HepG2 (cell line): ENCODE measurements around the gene SESN3. TPM values are rescaled to one million over a fixed set of nuclear protein-coding genes. Genes with fewer than 3 reads are reported as not detected.

Experiments
- ATAC-seq: fragments of 200-7000 bp; cut with Tn5 transposase; 3 replicates; pipeline ENCODE4 v1.9.1; 2020; ENCODE audit warnings: mild to moderate bottlenecking, moderate library complexity
- BruUV-seq: library from RNA; stranded (reverse); fragments of 400-500 nt; replicated peaks from 2 replicates; lab custom pipeline; 2021; lab: Mats Ljungman, UMichigan
- CTCF ChIA-PET: fragments of 300-600 bp; formaldehyde crosslinking; extraction: SDS; loops from one replicate; lab custom pipeline; 2021; ENCODE audit warnings: low total read pairs, inconsistent platforms, low intra/inter-chr PET ratio; lab: Yijun Ruan, JAX
- POLR2A ChIA-PET: fragments of 350-600 bp; sonication (Branson Sonifier 250); formaldehyde crosslinking; loops from one replicate; lab custom pipeline; 2020; ENCODE audit warnings: antibody characterized with exemption, inconsistent platforms; lab: Yijun Ruan, JAX
- DNase-seq: peaks from one replicate; pipeline ENCODE4 v3.0.0-alpha.2; 2015; ENCODE audit warnings: low spot score
- FAIRE-seq: peaks from 3 replicates; lab custom pipeline; 2011; peaks lifted over from hg19 to GRCh38; lab: Jason Lieb, UNC
- H2AFZ ChIP-seq: one replicate; pipeline ENCODE4 v1.6.1; 2011; ENCODE audit warnings: low read length, inconsistent platforms
- H3K27ac ChIP-seq: fragments of 300-600 bp; 3 replicates; pipeline ENCODE4 v1.8.0; 2011; ENCODE audit warnings: mixed run types, mild to moderate bottlenecking, mixed read lengths, low read length, inconsistent platforms; ENCODE audit not compliant: insufficient read depth; ENCODE audit errors: extremely low read length
- H3K27me3 ChIP-seq, 2 experiments: fragments of 200-600 bp in 1 of 2; 2 replicates in 1 of 2; 3 replicates in 1 of 2; pipeline versions ENCODE4 v1.6.0 to v1.8.0; 2011; ENCODE audit warnings: low read length in 2 of 2, mild to moderate bottlenecking in 2 of 2, moderate library complexity in 2 of 2, inconsistent platforms in 1 of 2; ENCODE audit not compliant: insufficient read depth in 2 of 2, control insufficient read depth in 1 of 2
- H3K36me3 ChIP-seq, 2 experiments: fragments of 200-600 bp in 1 of 2; replicated peaks in 1 of 2; 2 replicates in 1 of 2; 3 replicates in 1 of 2; pipeline versions ENCODE4 v1.5.1 to v1.8.0; 2011; ENCODE audit warnings: low read length in 2 of 2, inconsistent platforms in 1 of 2; ENCODE audit not compliant: insufficient read depth in 2 of 2, control insufficient read depth in 1 of 2
- H3K4me1 ChIP-seq: 2 replicates; pipeline ENCODE4 v1.5.1; 2012; ENCODE audit warnings: low read length, inconsistent platforms; ENCODE audit not compliant: insufficient read depth
- H3K4me2 ChIP-seq: 2 replicates; pipeline ENCODE4 v1.6.0; 2011; ENCODE audit warnings: low read depth, low read length, inconsistent platforms
- H3K4me3 ChIP-seq, 3 experiments: fragments of 200-600 bp in 1 of 3; sonication (generic), shearing (Covaris generic) in 1 of 3; replicated peaks in 1 of 3; 2 replicates each; pipeline ENCODE4 v1.5.1; 2011 to 2016; ENCODE audit warnings: low read length in 3 of 3, inconsistent platforms in 2 of 3, low read depth in 2 of 3, mild to moderate bottlenecking in 2 of 3, control low read depth in 1 of 3, mixed read lengths in 1 of 3; ENCODE audit not compliant: insufficient read depth in 1 of 3
- H3K79me2 ChIP-seq: one replicate; pipeline ENCODE4 v1.6.1; 2011; ENCODE audit warnings: low read length, inconsistent platforms; ENCODE audit not compliant: insufficient read depth
- H3K9ac ChIP-seq: 2 replicates; pipeline ENCODE4 v1.6.0; 2011; ENCODE audit warnings: mild to moderate bottlenecking, low read depth, low read length, inconsistent platforms; ENCODE audit not compliant: insufficient read depth
- H3K9me3 ChIP-seq: 2 replicates; pipeline ENCODE4 v1.5.1; 2012; ENCODE audit warnings: mild to moderate bottlenecking, low read length
- H4K20me1 ChIP-seq: 2 replicates; pipeline ENCODE4 v1.6.0; 2011; ENCODE audit warnings: inconsistent platforms, mild to moderate bottlenecking, low read length, moderate library complexity; ENCODE audit not compliant: insufficient read depth
- AFF4 ChIP-seq: sonication (generic); formaldehyde crosslinking; IDR thresholded peaks from 2 replicates; pipeline ENCODE4 v1.4.0; 2020; ENCODE audit warnings: missing genetic modification reagents
- ATF3 ChIP-seq: sonication (generic); formaldehyde crosslinking; IDR thresholded peaks from 2 replicates; pipeline ENCODE4 v1.4.0; 2020; ENCODE audit warnings: missing genetic modification reagents
- CC2D1A ChIP-seq: sonication (generic); formaldehyde crosslinking; IDR thresholded peaks from 2 replicates; pipeline ENCODE4 v1.8.1; 2023; ENCODE audit warnings: mild to moderate bottlenecking, missing genetic modification reagents
- CENPX ChIP-seq: sonication (generic); formaldehyde crosslinking; IDR thresholded peaks from 2 replicates; pipeline ENCODE4 v1.9.0; 2021; ENCODE audit warnings: mild to moderate bottlenecking, missing genetic modification reagents, moderate library complexity
- GATAD2A ChIP-seq: IDR thresholded peaks from 2 replicates; pipeline ENCODE4 v1.6.1; 2016
- LRRFIP1 ChIP-seq: sonication (generic); formaldehyde crosslinking; conservative IDR thresholded peaks from 2 replicates; pipeline ENCODE4 v1.4.0; 2020; ENCODE audit warnings: missing genetic modification reagents
- NCOA1 ChIP-seq: sonication (generic); formaldehyde crosslinking; IDR thresholded peaks from 2 replicates; pipeline ENCODE4 v1.9.0; 2021; ENCODE audit warnings: missing genetic modification reagents
- RARG ChIP-seq: sonication (generic); formaldehyde crosslinking; IDR thresholded peaks from 2 replicates; pipeline ENCODE4 v1.4.0; 2020; ENCODE audit warnings: low read depth, mild to moderate bottlenecking, missing genetic modification reagents
- TBL1XR1 ChIP-seq: fragments of 150-350 bp; IDR thresholded peaks from 2 replicates; pipeline ENCODE4 v1.6.1; 2014; ENCODE audit warnings: borderline replicate concordance, low read length; ENCODE audit not compliant: partially characterized antibody
- ZFY ChIP-seq: sonication (generic); formaldehyde crosslinking; IDR thresholded peaks from 2 replicates; pipeline ENCODE4 v1.4.0; 2020; ENCODE audit warnings: missing genetic modification reagents
- ZKSCAN1 ChIP-seq: fragments of 150-350 bp; IDR thresholded peaks from 2 replicates; pipeline ENCODE4 v1.6.1; 2014; ENCODE audit warnings: low read length
- ZNF264 ChIP-seq: sonication (generic); formaldehyde crosslinking; IDR thresholded peaks from 2 replicates; pipeline ENCODE4 v1.4.0; 2020; ENCODE audit warnings: missing genetic modification reagents
- ZNF501 ChIP-seq: sonication (generic); formaldehyde crosslinking; IDR thresholded peaks from 2 replicates; pipeline ENCODE4 v1.5.1; 2020; ENCODE audit warnings: mild to moderate bottlenecking, moderate library complexity, missing genetic modification reagents
- ZNF547 ChIP-seq: sonication (generic); formaldehyde crosslinking; IDR thresholded peaks from 2 replicates; pipeline ENCODE4 v1.5.1; 2020; ENCODE audit warnings: mild to moderate bottlenecking, missing genetic modification reagents
- ZNF576 ChIP-seq: sonication (generic); formaldehyde crosslinking; IDR thresholded peaks from 2 replicates; pipeline ENCODE4 v1.4.0; 2020; ENCODE audit warnings: mild to moderate bottlenecking, missing genetic modification reagents
- ZSCAN31 ChIP-seq: sonication (generic); formaldehyde crosslinking; IDR thresholded peaks from 2 replicates; pipeline ENCODE4 v1.5.0; 2020; ENCODE audit warnings: low read depth, mild to moderate bottlenecking, missing genetic modification reagents
- ZZZ3 ChIP-seq: sonication (generic); formaldehyde crosslinking; IDR thresholded peaks from 2 replicates; pipeline ENCODE4 v1.4.0; 2020; ENCODE audit warnings: missing genetic modification reagents, mild to moderate bottlenecking, borderline replicate concordance
- WGBS: methylation state at CpG from one replicate; pipeline ENCODE4 v1.1.6; 2017; ENCODE audit warnings: low lambda C conversion rate; 5-methylcytosine and 5-hydroxymethylcytosine counted together
- in situ Hi-C: cut with HindIII; loops from 2 replicates; pipeline ENCODE4 v1.10.0; 2017; ENCODE audit warnings: low pct_unique_long_range_greater_than_20kb; ENCODE audit not compliant: extremely low pct_ligation_motif_present
- intact Hi-C: fragments of 100-400 bp; cut with micrococcal nuclease; formaldehyde crosslinking; loops from one replicate; pipeline ENCODE4 v1.10.0; 2022; ENCODE audit not compliant: unreplicated experiment
- polyA plus RNA-seq, 8 experiments: library from polyadenylated mRNA; depleted of rRNA in 3 of 8; stranded (reverse) in 7 of 8; unstranded in 1 of 8; fragments of >200 nt; fragmentation: Illumina TruSeq in 4 of 8; extraction: Trizol in 4 of 8; gene quantifications; 2 replicates each; pipeline versions ENCODE4 v1.2.1 to v1.2.3, GENCODE V29; 2011 to 2016; ENCODE audit warnings: low read depth in 4 of 8, missing spikeins in 1 of 8, mixed read lengths in 1 of 8; ENCODE audit not compliant: insufficient read depth in 1 of 8
- total RNA-seq, 5 experiments: library from RNA; depleted of rRNA; stranded (reverse); fragments of >200 nt; fragmentation: Illumina TruSeq; extraction: Trizol; gene quantifications; 2 replicates each; pipeline ENCODE4 v1.2.3, GENCODE V29; 2016; ENCODE audit warnings: low read depth in 1 of 5

Gene SESN3
- total and polyA plus RNA-seq, 2 of the 13 experiments (the other 11 are each of a cell fraction or from before 2014, with no cell fraction given) = 0.53 to 0.86 TPM

- TF ChIP-seq ZNF576 (CRISPR knock-in tag) = no peak
These were observed 74.0 kb downstream of the SESN3 start (continued) for GRCh38 chr11:95156916-95157541.

GRCh38 chr11:95156133-95156721 is 74.8 kb downstream of the SESN3 start:
- Histone ChIP-seq H3K9me3 (no peaks in the 10 kb centered on the region), H3K4me3 (no peak overlapping the region), H3K27ac (no peak overlapping the region), H3K4me2 (no peak overlapping the region), H3K4me1 (peaks cover 10% of the 10 kb centered on the region; the same call in 1 of the 2 replicates), H3K36me3 (no peaks in the 10 kb centered on the region), H3K9ac (no peak overlapping the region), H3K27me3 (no peaks in the 10 kb centered on the region), H2AFZ (no peak overlapping the region), H3K79me2 (no peaks in the 10 kb centered on the region), H4K20me1 (no peaks in the 10 kb centered on the region)
- FAIRE-seq (no peak), DNase-seq (no peak), ATAC-seq (no peak)
- intact Hi-C loops = no loop called here
- ChIA-PET CTCF (no interaction called here), POLR2A (no interaction called here)
- in situ Hi-C loops = loop anchor here (10.0 kb wide), 1 partner anchor 209 kb away; no protein-coding TSS in a partner anchor
- 55% methylated on average over 5 of the region's 5 CpGs for WGBS
- no TSS peak for BruUV-seq
- TF ChIP-seq ZFY (CRISPR knock-in tag) = no peak
- TF ChIP-seq ZZZ3 (CRISPR knock-in tag) = no peak
- no peak for TF ChIP-seq CENPX (CRISPR knock-in tag)
- TF ChIP-seq ZKSCAN1 = no peak
- no peak for TF ChIP-seq ZSCAN31 (CRISPR knock-in tag)
- TF ChIP-seq LRRFIP1 (CRISPR knock-in tag) = no peak
- no peak for TF ChIP-seq CC2D1A
- TF ChIP-seq RARG = no peak
- no peak for TF ChIP-seq AFF4 (CRISPR knock-in tag)
- TF ChIP-seq ATF3 (CRISPR knock-in tag) = no peak
- TF ChIP-seq GATAD2A = no peak
- no peak for TF ChIP-seq ZNF501
- no peak for TF ChIP-seq ZNF264 (CRISPR knock-in tag)
- TF ChIP-seq NCOA1 (CRISPR knock-in tag) = no peak
- no peak for TF ChIP-seq ZNF547
- no peak for TF ChIP-seq TBL1XR1
